Brain microvascular endothelial cell (primary cell): Measurements from ENCODE around the gene RPL11.
A peak's percentile ranks its signal among the peaks of the same experiment; 100 is the strongest.
"Not testable (repeated sequence)": the region's sequence is repeated elsewhere in the genome, so short reads cannot be mapped to it uniquely, and the experiment has no call there.

Experiments used
- DNase-seq: peaks from one replicate; pipeline ENCODE4 v3.0.0-alpha.2; 2020
- H3K27ac ChIP-seq: fragments of 250-450 bp; sonication (Bioruptor Pico); 2 replicates; pipeline ENCODE4 v1.5.1; 2020; ENCODE audit warnings: mild to moderate bottlenecking, moderate library complexity
- H3K27me3 ChIP-seq: fragments of 250-450 bp; sonication (Bioruptor Pico); replicated peaks from 2 replicates; pipeline ENCODE4 v1.5.1; 2020; ENCODE audit warnings: mild to moderate bottlenecking
- H3K36me3 ChIP-seq: fragments of 250-450 bp; sonication (Bioruptor Pico); replicated peaks from 2 replicates; pipeline ENCODE4 v1.5.1; 2020; ENCODE audit warnings: mild to moderate bottlenecking
- H3K4me3 ChIP-seq: 2 replicates; pipeline ENCODE4 v1.5.1; 2011; ENCODE audit warnings: low read depth, mild to moderate bottlenecking, control low read depth, low read length, moderate library complexity
- in situ Hi-C: cut with HindIII; loops from 2 replicates; pipeline ENCODE4 v1.10.0; 2017; ENCODE audit warnings: low sequenced_read_pairs, low pct_ligation_motif_present
- TF ChIP-seq, protein P1 (sequence below): IDR thresholded peaks from 2 replicates; pipeline ENCODE4 v1.5.1; 2011; ENCODE audit warnings: low read depth, mild to moderate bottlenecking, moderate library complexity, low read length, control low read depth, inconsistent platforms; ENCODE audit errors: missing control alignments

RPL11 gene

GRCh38 chr1:23673086-23673813, 18.4 kb upstream of the RPL11 start:
- peak; percentile 57 for DNase-seq
- Histone ChIP-seq H3K27ac (no peak overlapping the region), H3K36me3 (no peaks in the 10 kb centered on the region), H3K27me3 (no peaks in the 10 kb centered on the region), H3K4me3 (no peak overlapping the region)
- in situ Hi-C loops = no loop called here
- TF ChIP-seq, protein P1, sequence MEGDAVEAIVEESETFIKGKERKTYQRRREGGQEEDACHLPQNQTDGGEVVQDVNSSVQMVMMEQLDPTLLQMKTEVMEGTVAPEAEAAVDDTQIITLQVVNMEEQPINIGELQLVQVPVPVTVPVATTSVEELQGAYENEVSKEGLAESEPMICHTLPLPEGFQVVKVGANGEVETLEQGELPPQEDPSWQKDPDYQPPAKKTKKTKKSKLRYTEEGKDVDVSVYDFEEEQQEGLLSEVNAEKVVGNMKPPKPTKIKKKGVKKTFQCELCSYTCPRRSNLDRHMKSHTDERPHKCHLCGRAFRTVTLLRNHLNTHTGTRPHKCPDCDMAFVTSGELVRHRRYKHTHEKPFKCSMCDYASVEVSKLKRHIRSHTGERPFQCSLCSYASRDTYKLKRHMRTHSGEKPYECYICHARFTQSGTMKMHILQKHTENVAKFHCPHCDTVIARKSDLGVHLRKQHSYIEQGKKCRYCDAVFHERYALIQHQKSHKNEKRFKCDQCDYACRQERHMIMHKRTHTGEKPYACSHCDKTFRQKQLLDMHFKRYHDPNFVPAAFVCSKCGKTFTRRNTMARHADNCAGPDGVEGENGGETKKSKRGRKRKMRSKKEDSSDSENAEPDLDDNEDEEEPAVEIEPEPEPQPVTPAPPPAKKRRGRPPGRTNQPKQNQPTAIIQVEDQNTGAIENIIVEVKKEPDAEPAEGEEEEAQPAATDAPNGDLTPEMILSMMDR = peak; percentile 16

GRCh38 chr1:23679815-23680214, 11.8 kb upstream of the RPL11 start:
- DNase-seq = no peak
- no peak overlapping the region for H3K4me3 ChIP-seq
- H3K36me3 ChIP-seq = no peaks in the 10 kb centered on the region
- in situ Hi-C loops = no loop called here
- peaks cover 3% of the 10 kb centered on the region for H3K27me3 ChIP-seq
- H3K27ac ChIP-seq = no peak overlapping the region
- TF ChIP-seq, protein P1 = no peak

DNA sequence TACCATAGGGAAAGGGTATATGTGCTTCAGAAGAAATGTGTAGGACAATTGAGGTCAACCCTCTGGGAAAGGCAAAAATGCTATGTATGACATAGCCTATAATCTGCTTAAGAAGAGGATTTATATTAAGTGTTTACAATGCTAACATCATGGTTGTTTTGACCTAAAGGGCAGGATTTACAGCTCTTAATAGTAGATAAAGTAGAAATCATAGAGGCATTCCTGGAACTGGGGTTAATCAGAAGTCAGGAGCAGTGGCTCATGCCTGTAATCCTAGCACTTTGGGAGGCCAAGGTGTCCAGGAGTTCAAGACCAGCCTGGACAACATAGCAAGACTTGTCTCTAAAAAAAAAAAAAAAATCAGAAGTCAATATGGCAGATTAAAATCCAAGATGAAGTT, 8.7 kb upstream of the RPL11 start:
- H3K27ac ChIP-seq = no peak overlapping the region
- no peak for DNase-seq
- TF ChIP-seq, protein P1 = no peak
- in situ Hi-C loops = no loop called here
- H3K36me3 ChIP-seq = no peaks in the 10 kb centered on the region
- H3K27me3 ChIP-seq = peaks cover 3% of the 10 kb centered on the region
- H3K4me3 ChIP-seq = no peak overlapping the region

- Histone ChIP-seq H3K36me3 (no peaks in the 10 kb centered on the region), H3K4me3 (no peak overlapping the region), H3K27ac (no peak overlapping the region), H3K27me3 (no peaks in the 10 kb centered on the region)
- in situ Hi-C loops = no loop called here
- DNase-seq = no peak
- TF ChIP-seq, protein P1 = no peak
Observed at GRCh38 chr1:23684415-23684814, 7.2 kb upstream of the RPL11 start.

DNA sequence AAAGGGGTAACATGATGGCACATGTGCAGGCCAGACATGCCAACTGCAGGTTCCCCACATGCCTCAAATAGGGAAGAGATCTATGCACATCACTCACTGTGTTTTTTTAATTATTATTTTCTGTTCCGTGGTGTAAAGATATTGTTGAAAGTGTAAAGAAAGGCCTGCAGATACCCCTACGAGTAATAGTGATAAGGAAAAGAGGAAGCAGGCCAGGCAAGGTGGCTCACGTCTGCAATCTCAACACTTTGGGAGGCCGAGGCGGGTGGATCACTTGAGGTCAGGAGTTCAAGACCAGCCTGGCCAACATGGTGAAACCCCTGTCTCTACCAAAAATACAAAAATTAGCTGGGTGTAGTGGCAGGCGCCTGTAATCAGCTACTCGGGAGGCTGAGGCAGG, 6.4 kb upstream of the RPL11 start:
- H3K36me3 ChIP-seq, in situ Hi-C loops, H3K4me3 ChIP-seq, H3K27me3 ChIP-seq, H3K27ac ChIP-seq, DNase-seq: not testable (repeated sequence)

- H3K27ac ChIP-seq, DNase-seq, H3K36me3 ChIP-seq, H3K4me3 ChIP-seq, in situ Hi-C loops, H3K27me3 ChIP-seq: not testable (repeated sequence)
Observed at GRCh38 chr1:23687680-23688079, 3.9 kb upstream of the RPL11 start.

DNA sequence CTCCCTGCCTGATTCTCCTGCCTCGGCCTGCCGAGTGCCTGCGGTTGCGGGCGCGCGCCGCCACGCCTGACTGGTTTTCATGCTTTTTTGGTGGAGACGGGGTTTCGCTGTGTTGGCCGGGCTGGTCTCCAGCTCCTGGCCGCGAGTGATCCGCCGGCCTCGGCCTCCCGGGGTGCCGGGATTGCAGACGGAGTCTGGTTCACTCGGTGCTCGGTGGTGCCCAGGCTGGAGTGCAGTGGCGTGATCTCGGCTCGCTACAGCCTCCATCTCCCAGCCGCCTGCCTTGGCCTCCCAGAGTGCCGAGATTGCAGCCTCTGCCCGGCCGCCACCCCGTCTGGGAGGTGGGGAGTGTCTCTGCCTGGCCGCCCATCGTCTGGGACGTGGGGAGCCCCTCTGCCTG, 3.3 kb upstream of the RPL11 start:
- DNase-seq, in situ Hi-C loops, H3K36me3 ChIP-seq, H3K4me3 ChIP-seq, H3K27me3 ChIP-seq, H3K27ac ChIP-seq: not testable (repeated sequence)
